ENCODE results near the gene PTGFRN.

PTGFRN gene

GRCh38 chr1:116886291-116886878, 23.3 kb upstream of the PTGFRN start:
- DNase-seq (ENCODE audit: low read depth): peak; percentile 60
- H3K4me3 ChIP-seq (ENCODE audit: low read depth, low read length): no peak overlapping the region

GRCh38 chr1:116887212-116887611, 22.5 kb upstream of the PTGFRN start:
- no peak for DNase-seq (ENCODE audit: low read depth)
- H3K4me3 ChIP-seq (ENCODE audit: low read depth, low read length): no peak overlapping the region

DNA sequence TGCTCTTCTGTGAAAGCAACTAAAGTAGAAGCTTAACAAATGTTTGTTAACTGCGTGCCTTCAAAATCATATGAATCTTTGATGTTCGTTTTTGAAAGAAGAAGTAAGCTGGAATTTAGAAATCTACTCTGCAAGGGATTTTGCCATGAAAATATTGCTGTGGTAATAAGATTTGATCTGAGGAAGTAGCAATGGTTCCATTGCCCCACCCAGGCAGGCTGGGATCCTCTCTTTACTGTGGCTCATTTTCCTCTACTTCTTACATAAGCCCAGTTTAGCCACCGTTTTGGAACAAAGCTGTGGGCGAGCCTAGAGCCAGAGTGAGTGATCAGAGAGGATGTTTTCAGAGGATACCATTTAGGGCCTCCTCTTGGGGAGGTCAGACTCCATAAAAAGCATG, 20.3 kb upstream of the PTGFRN start:
- DNase-seq (ENCODE audit: low read depth): no peak

DNA sequence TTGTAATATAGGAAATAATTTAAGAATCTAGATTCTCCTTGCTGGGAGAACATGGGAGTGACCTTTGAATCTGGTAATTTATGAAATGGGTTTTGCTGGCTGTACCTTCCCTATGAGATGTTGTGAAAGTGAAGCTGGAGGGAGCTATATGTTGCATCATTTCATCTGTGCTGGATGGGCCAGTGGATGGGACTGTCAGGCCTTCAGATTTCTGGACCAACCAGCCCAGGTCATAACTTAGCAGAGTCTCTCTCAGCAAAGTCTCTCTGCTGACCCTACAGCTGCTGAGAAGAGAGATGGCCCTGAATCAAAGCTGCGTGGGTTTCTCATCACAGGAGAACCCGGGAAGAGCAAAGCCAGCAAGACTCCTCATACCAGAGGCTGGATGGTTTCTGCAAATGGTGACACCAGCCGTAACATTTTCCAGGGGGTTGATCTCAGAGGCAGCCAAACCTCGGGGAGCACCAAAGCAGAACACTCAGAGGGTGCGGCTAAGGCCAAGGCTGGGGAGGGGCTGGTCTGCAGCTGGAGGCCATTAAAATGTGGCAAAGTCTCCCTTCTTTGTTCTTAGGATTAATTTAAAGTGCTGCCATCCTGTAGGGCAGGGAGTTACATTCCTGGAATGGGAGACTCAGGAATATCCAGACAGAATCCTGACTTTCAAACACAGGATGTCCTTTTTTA, 18.2 kb upstream of the PTGFRN start:
- no peak for DNase-seq (ENCODE audit: low read depth)
- no peak overlapping the region for H3K4me3 ChIP-seq (ENCODE audit: low read depth, low read length)

More for the DNA sequence above, 20.3 kb upstream of the PTGFRN start:
- no peak overlapping the region for H3K4me3 ChIP-seq (ENCODE audit: low read depth, low read length)

GRCh38 chr1:116895073-116895472, 14.6 kb upstream of the PTGFRN start:
- no peak overlapping the region for H3K4me3 ChIP-seq (ENCODE audit: low read depth, low read length)
- DNase-seq (ENCODE audit: low read depth): no peak

DNA sequence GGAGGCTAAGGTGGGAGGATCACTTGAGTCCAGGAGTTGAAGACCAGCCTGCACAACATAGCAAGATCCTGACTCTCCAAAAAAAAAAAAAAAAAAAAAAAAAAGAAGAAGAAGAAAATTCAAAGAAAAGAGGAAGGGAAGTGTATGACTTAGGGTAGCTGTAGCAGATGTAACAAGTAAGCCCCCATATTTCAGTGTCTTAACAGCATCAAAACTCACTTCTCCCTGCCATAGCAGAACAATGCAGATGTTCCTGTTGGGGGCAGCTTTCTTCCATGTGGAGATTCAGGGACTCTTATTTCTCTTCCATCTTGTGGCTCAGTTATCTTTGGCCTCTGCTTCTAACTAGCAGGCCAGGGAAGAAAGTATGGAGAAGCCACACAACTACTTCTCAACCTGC, 10.2 kb upstream of the PTGFRN start:
- DNase-seq (ENCODE audit: low read depth): no peak
- H3K4me3 ChIP-seq (ENCODE audit: low read depth, low read length): no peak overlapping the region

GRCh38 chr1:116900471-116901365, 9.0 kb upstream of the PTGFRN start:
- no peak overlapping the region for H3K4me3 ChIP-seq (ENCODE audit: low read depth, low read length)

DNA sequence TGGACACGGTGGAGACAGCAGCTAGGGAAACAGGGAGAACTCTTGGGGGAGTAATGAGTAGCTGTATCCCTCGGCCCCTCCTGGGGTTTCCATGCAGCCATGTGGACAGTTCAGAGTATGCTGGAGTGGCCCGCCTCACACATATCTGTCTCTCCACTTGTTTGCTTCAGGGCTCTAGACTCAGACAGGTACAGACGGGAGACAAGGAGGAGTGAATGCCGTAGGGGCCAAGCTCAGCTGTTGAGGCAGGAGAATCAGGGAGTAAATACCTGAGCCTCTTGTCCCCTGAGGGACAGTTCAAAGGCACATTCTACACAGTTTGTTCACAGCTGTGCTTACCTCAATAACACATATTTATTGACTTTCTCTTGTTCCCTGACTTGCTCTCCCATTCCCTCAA, 7.7 kb upstream of the PTGFRN start:
- no peak overlapping the region for H3K4me3 ChIP-seq (ENCODE audit: low read depth, low read length)
- no peak for DNase-seq (ENCODE audit: low read depth)

More at GRCh38 chr1:116900471-116901365, 9.0 kb upstream of the PTGFRN start:
- DNase-seq (ENCODE audit: low read depth): no peak

DNA sequence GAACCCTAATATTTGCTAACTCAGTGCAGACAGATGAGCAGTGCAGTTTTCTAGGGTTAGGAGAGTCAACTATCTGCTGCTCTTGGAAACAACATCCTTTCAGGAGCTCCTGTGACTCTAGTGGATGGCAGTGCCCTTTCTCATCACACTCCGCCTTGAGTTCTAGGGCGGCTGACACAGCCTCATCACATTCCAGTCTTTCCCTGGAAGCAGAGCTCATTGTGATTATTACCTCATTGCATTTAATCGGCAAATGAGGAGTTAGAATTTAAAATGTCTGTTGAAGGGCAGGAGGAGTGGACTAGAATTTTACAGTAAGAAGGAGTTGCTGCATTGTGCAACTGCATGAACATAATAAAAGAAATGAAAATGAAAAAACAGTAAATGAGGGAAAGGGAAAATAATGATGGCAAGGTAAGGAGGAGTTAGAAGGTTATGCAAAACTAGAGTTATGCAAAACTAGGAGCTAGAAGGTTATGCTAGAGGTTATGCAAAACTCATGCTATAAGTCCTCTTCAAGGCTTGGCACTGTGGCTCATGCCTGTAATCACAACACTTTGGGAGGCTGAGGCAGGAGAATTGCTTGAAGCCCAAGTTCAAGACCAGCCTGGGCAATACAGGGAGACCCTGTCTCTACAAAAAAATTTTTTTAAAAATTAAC, 6.9 kb upstream of the PTGFRN start:
- H3K4me3 ChIP-seq (ENCODE audit: low read depth, low read length): no peak overlapping the region
- no peak for DNase-seq (ENCODE audit: low read depth)

- H3K4me3 ChIP-seq (ENCODE audit: low read depth, low read length): no peak overlapping the region
- DNase-seq (ENCODE audit: low read depth): no peak
Observed at GRCh38 chr1:116904791-116905320, 4.9 kb upstream of the PTGFRN start.

DNA sequence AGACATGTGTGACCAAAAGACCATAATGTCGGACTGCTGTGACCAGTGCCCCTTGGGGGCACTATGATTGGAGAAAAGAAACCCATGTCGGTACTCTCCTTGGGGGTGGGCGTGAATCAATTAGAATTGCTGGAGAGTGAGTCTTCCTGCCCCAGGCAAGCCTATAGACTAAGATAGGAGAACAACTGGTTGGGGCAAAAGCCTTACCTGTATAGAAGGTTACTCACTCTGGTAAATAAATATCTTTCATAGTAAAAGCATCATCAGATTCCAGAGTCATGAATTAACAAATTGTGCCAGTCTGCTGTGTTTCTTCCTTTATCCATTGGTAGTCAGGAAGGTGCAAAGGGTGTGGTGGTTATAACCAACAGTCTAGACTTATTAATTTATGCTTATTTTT, 2.9 kb upstream of the PTGFRN start:
- no peak overlapping the region for H3K4me3 ChIP-seq (ENCODE audit: low read depth, low read length)
- no peak for DNase-seq (ENCODE audit: low read depth)

GRCh38 chr1:116907351-116907750, 2.4 kb upstream of the PTGFRN start:
- no peak overlapping the region for H3K4me3 ChIP-seq (ENCODE audit: low read depth, low read length)
- no peak for DNase-seq (ENCODE audit: low read depth)

DNA sequence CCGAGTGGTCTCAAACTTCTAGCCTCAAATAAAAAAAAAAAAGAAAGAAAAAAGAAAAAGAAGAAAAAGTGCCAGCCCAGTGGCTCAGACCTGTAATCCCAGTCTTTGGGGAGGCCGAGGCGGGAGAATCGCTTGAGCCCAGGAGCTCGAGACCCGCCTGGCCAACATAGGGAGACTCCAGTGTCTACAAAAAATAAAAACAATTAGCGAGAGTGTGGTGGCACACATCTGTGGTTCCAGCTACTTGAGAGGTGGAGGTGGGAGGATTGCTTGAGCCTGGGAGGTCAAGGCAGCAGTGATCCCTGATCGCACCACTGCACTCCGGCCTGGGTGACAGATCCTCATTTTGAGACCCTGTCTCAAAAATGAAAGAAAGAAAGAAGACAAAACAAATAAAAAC, 1.4 kb upstream of the PTGFRN start:
- DNase-seq (ENCODE audit: low read depth): no peak
- H3K4me3 ChIP-seq (ENCODE audit: low read depth, low read length): no peak overlapping the region

GRCh38 chr1:116908820-116909511, 750 bp upstream of the PTGFRN start:
- DNase-seq (ENCODE audit: low read depth): no peak
- peak overlapping the region; percentile 69 for H3K4me3 ChIP-seq (ENCODE audit: low read depth, low read length)

DNA sequence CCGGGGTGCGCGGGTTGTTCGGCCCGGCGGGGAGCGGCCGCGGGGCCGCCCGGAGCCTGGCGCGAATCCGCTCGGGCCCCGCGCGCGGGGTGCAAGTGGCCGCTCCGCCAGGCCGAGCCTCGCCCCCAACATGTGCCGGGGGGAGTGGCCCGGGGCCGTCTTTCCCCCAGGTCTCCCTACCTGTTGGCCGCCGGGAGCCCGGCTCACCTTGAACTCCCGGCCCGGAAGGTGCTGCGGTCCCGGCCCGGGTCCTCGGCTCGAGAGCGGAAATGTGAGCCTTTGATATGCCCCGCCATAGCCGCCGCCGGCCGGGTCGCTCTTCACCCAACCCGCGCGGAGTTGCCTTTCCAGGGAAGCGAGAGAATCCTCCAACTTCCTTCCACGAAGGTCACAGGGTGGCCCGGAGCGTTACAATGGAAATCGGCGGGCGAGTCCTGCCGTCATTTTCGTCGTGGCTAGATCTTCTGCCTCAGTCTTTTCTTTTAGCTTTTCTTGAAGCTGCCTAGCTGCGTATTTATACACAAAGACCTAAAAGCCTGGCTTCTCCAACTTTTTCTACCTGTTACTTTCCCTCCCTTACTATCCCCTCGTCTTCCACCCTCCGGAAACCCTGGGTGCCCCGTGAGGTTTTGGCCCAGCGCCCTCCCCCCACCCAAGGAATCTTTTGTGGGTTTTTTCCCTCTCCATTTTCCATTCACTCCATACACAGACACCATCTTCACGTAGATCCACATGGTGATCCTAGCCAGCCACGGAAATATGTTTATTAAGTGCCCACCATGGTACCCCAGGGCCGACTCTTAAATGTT, 867 bp downstream of the PTGFRN start:
- H3K4me3 ChIP-seq (ENCODE audit: low read depth, low read length): peak overlapping the region; percentile 69
- no peak for DNase-seq (ENCODE audit: low read depth)

GRCh38 chr1:116911188-116911553, 1.5 kb downstream of the PTGFRN start:
- no peak for DNase-seq (ENCODE audit: low read depth)
- H3K4me3 ChIP-seq (ENCODE audit: low read depth, low read length): peak overlapping the region; percentile 69

GRCh38 chr1:116911779-116912469, 2.2 kb downstream of the PTGFRN start:
- H3K4me3 ChIP-seq (ENCODE audit: low read depth, low read length): peak overlapping the region; percentile 69
- DNase-seq (ENCODE audit: low read depth): no peak

GRCh38 chr1:116912846-116913245, 3.1 kb downstream of the PTGFRN start:
- no peak for DNase-seq (ENCODE audit: low read depth)
- no peak overlapping the region for H3K4me3 ChIP-seq (ENCODE audit: low read depth, low read length)

Measured in skeletal muscle cell (primary cell).